ENCODE measurements around the gene DCAF8.

The DCAF8 gene

DNA sequence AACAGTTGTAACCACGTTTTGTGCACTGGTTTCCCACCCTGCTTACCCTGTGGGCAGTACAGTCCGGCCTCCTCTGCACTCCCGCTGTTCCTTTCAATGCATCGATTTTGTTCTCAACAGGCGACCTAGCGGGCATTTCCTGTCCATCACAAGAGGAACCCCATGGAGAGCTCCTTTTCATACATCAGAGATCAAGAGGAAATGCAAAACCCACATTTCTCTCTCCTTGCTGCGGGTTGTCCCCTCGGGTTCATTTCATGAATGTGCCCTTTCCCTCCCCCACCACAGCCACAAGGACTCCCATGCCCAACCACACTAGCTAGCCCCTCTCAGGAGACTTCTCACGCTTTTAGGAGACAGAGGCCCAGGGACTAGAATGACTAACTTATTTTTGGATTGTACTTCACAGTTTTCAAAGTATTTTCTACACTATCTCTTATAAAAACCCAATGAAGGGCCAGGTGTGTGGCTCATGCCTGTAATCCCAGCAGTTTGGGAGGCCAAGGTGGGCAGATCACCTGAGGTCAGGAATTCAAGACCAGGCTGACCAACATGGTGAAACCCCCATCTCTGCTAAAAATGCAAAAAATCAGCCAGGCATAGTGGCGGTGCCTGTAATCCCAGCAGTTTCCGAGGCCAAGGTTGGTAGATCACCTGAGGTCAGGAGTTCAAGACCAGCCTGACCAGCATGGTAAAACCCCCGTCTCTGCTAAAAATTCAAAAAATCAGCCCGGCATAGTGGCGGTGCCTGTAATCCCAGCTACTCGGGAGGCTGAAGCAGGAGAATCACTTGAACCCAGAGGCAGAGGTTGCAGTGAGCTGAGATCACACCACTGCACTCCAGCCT lies 92.6 kb downstream of the DCAF8 start:
- no peak for DNase-seq (ENCODE audit: low spot score)

DNA sequence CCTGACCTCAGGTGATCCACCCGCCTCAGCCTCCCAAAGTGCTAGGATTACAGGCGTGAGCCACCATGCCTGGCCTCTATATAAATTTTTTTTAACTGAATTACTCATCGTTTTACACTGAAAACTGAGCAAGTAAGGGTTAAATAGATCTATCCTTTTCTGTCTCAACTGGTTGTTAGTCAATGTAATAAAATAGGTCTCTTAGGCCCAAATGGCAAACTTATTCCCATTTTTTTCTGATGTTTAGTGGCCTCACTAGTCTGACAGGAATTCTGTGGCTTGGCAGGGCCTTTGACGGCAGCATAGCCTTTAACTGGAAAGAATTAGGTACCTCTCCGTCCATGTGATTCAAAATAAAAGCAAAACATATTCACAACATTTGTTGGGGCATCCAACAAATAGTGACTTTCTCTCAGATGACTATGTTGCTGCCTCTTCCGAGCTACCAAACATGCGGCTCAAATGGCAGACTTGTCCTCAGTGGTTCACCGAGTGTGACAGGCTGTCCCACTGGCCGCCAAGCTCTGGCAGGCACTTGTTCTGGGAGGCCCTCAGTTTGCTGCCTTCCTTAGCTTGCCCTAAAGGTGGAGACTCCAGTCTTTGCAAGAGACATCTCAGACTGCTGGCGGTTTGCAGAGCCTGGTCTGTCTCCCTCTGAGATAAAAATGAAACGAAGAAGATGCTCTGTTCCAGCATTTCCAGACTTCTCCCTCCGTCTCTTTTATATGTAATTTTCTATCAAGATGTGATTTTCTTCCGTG lies 93.6 kb downstream of the DCAF8 start:
- DNase-seq (ENCODE audit: low spot score) = no peak

DNA sequence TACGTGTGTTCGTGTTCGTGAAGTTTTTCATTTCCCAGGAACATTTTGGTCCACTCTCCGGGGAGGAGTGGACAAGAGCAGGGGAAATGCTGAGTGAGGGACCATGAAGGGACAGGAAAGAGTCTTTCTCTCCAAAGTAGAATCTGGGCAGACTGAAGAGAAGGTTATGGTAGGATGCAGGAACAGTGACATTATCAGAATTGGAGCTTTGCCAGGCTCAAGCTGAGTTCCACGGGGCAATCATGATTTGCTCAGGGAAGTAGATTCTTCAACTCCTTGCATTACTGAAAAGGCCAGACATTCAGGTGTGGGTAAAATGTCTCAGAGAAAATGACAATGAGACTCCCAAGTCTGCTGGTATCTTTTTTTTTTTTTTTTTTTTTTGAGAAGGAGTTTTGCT lies 94.3 kb downstream of the DCAF8 start:
- DNase-seq (ENCODE audit: low spot score) = no peak

DNA sequence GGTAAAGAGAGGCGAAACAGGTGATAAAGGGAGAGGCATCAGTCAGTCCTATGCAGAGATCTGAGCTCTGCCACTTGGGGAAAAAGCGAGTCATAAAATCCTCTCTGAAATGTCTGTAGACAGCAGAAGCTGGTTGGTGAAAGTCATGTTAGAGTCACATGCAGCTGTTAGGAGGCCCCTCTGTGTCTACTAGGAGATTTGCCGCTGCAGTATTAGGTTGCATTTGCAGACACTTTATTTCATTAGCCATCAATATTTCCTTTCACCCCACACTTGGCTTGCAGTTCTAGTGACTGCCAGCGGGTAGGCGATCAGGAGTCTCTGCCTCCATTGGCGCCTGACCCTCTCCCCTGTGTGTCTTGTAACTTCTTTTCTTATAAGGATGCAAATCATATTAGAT lies 94.8 kb downstream of the DCAF8 start:
- no peak for DNase-seq (ENCODE audit: low spot score)

DNA sequence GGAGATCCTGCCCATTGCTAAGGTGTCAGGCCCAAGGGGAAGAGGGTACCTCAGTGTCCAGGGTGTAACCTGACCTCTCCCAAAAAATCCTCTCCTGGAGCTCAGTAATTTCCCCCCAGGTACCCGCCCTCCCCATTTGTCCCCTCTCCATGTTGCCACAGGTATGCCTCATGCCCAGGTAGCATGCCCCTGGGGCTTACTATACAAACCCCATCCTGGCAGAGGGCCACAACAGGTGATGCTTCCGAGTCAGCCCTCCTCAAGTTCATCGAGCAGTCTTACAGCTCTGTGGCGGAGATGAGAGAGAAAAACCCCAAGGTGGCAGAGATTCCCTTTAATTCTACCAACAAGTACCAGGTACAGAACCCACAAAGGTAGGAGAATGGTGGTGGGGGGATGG lies 95.3 kb downstream of the DCAF8 start:
- DNase-seq (ENCODE audit: low spot score) = no peak

DNA sequence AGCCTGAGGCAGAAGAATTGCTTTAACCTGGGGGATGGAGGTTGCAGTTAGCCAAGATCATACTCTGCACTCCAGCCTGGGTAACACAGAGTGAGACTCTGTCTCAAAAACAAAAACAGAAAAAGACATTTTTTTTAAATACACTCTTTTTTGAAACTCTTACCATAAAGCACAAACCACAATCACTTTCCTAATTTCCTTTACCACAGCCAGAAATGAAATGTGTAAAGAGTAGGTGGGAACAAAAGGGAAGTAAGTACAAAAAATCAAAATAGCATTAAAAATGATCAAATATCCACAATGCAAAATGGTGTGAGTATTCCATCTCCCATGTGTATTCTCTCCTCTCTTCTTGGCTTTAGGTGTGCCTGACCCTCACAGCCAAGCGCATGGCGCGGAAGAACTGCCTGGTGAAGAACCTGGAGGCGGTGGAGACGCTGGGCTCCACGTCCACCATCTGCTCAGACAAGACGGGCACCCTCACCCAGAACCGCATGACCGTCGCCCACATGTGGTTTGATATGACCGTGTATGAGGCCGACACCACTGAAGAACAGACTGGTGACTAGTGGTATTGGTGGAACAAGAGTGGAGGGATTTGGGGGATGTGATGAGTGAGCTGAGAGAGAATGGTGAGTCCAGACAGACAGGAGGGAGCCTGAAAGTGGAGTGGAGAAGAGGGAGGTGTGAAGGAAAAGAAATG lies 96.0 kb downstream of the DCAF8 start:
- DNase-seq (ENCODE audit: low spot score) = no peak

Measured in putamen (tissue), 1 donor.